GM23338 (cell line): ENCODE results near the gene VMP1. TPM values are rescaled to one million over a fixed set of nuclear protein-coding genes. Genes with fewer than 3 reads are reported as not detected.

Experiments
- ATAC-seq: fragments of 200-7000 bp; cut with Tn5 transposase; 3 replicates; pipeline ENCODE4 v1.9.1; 2020
- DNase-seq: peaks from one replicate; pipeline ENCODE4 v3.0.0-alpha.2; 2015; ENCODE audit warnings: low spot score
- H2AFZ ChIP-seq: fragments of 200-600 bp; sonication (generic); 2 replicates; pipeline ENCODE4 v1.8.0; 2016; ENCODE audit warnings: antibody characterized with exemption, mild to moderate bottlenecking, moderate library complexity
- H3F3A ChIP-seq: fragments of 200-600 bp; sonication (generic); replicated peaks from 2 replicates; pipeline ENCODE4 v1.8.0; 2017; ENCODE audit warnings: antibody characterized with exemption, mixed run types, low read depth
- H3K27ac ChIP-seq: fragments of 200-600 bp; sonication (generic); 2 replicates; pipeline ENCODE4 v1.6.1; 2016; ENCODE audit warnings: low read depth
- H3K27me3 ChIP-seq: fragments of 200-600 bp; sonication (generic); 2 replicates; pipeline ENCODE4 v1.8.0; 2016; ENCODE audit warnings: mild to moderate bottlenecking, mixed run types, moderate library complexity; ENCODE audit not compliant: insufficient read depth
- H3K36me3 ChIP-seq: fragments of 200-600 bp; sonication (generic); 2 replicates; pipeline ENCODE4 v1.8.0; 2016; ENCODE audit warnings: mild to moderate bottlenecking; ENCODE audit not compliant: insufficient read depth
- H3K4me1 ChIP-seq: fragments of 200-600 bp; sonication (generic); 2 replicates; pipeline ENCODE4 v1.8.0; 2016; ENCODE audit warnings: mild to moderate bottlenecking, moderate library complexity; ENCODE audit not compliant: insufficient read depth
- H3K4me2 ChIP-seq: fragments of 200-600 bp; sonication (generic); 2 replicates; pipeline ENCODE4 v1.7.1; 2017; ENCODE audit warnings: mixed run types
- H3K4me3 ChIP-seq: fragments of 200-600 bp; sonication (generic); 2 replicates; pipeline ENCODE4 v1.6.1; 2016; ENCODE audit warnings: mixed run types
- H3K79me2 ChIP-seq: fragments of 200-600 bp; sonication (generic); replicated peaks from 2 replicates; pipeline ENCODE4 v1.8.0; 2017; ENCODE audit warnings: mild to moderate bottlenecking; ENCODE audit not compliant: insufficient read depth
- H3K9me2 ChIP-seq: fragments of 200-600 bp; sonication (generic); 2 replicates; pipeline ENCODE4 v1.8.0; 2017; ENCODE audit not compliant: insufficient read depth
- H4K20me1 ChIP-seq: fragments of 200-600 bp; sonication (generic); replicated peaks from 2 replicates; pipeline ENCODE4 v1.8.0; 2017; ENCODE audit warnings: mild to moderate bottlenecking; ENCODE audit not compliant: insufficient read depth
- H3K27ac Mint-ChIP-seq: 2 replicates; pipeline ENCODE4 v1.8.0; 2020; ENCODE audit warnings: inconsistent platforms, mild to moderate bottlenecking, moderate library complexity, mixed read lengths
- H3K27me3 Mint-ChIP-seq: 3 replicates; pipeline ENCODE4 v1.8.0; 2022; ENCODE audit warnings: low read depth, mild to moderate bottlenecking, moderate library complexity, mixed read lengths, inconsistent platforms; ENCODE audit not compliant: insufficient read depth, poor library complexity
- H3K36me3 Mint-ChIP-seq: 3 replicates; pipeline ENCODE4 v1.8.0; 2021; ENCODE audit warnings: low read depth, mild to moderate bottlenecking, inconsistent platforms, moderate library complexity, mixed read lengths
- H3K4me1 Mint-ChIP-seq: 3 replicates; pipeline ENCODE4 v1.8.0; 2020; ENCODE audit warnings: mild to moderate bottlenecking, inconsistent platforms, mixed read lengths
- H3K4me3 Mint-ChIP-seq: 3 replicates; pipeline ENCODE4 v1.8.0; 2021; ENCODE audit warnings: moderate library complexity, mild to moderate bottlenecking, inconsistent platforms, mixed read lengths
- H3K9me3 Mint-ChIP-seq: 3 replicates; pipeline ENCODE4 v1.8.0; 2020; ENCODE audit warnings: moderate library complexity, mild to moderate bottlenecking, inconsistent platforms, mixed read lengths
- CTCF ChIP-seq, 2 experiments: fragments of 200-600 bp in 1 of 2; sonication (generic) in 1 of 2; conservative IDR thresholded peaks; 2 replicates each; pipeline versions ENCODE4 v1.5.1 to v1.6.1; 2016 to 2017; ENCODE audit warnings: antibody characterized with exemption in 2 of 2, low read depth in 2 of 2, mild to moderate bottlenecking in 2 of 2, moderate library complexity in 1 of 2
- EZH2phosphoT487 ChIP-seq: fragments of 200-600 bp; sonication (generic); IDR thresholded peaks from one replicate; pipeline ENCODE4 v1.8.1; 2018; ENCODE audit warnings: antibody characterized with exemption; ENCODE audit not compliant: unreplicated experiment
- JUNB ChIP-seq: IDR thresholded peaks from one replicate; pipeline ENCODE4 v1.6.1; 2016; ENCODE audit warnings: antibody characterized with exemption; ENCODE audit not compliant: unreplicated experiment
- NANOG ChIP-seq: IDR thresholded peaks from 2 replicates; pipeline ENCODE4 v1.6.1; 2016; ENCODE audit warnings: antibody characterized with exemption, borderline replicate concordance
- POLR2AphosphoS5 ChIP-seq: IDR thresholded peaks from 2 replicates; pipeline ENCODE4 v1.6.1; 2016; ENCODE audit warnings: antibody characterized with exemption, low read depth
- REST ChIP-seq: IDR thresholded peaks from one replicate; pipeline ENCODE4 v1.6.1; 2018; ENCODE audit warnings: antibody characterized with exemption; ENCODE audit not compliant: unreplicated experiment
- STAT1 ChIP-seq: IDR thresholded peaks from one replicate; pipeline ENCODE4 v1.6.1; 2016; ENCODE audit warnings: antibody characterized with exemption; ENCODE audit not compliant: unreplicated experiment
- ZNF114 ChIP-seq: fragments of 250-450 bp; sonication (Bioruptor Pico); IDR thresholded peaks from 2 replicates; pipeline ENCODE4 v1.5.0; 2020; ENCODE audit warnings: mild to moderate bottlenecking, moderate library complexity
- polyA plus RNA-seq: library from polyadenylated mRNA; unstranded; fragments of >200 nt; fragmentation: Nextera tagmentation; extraction: Ambion mirVana; gene quantifications from 2 replicates; pipeline ENCODE4 v1.2.1, GENCODE V29; 2016
- total RNA-seq: library from RNA; depleted of rRNA; stranded (reverse); fragments of >200 nt; shearing (Covaris generic); gene quantifications from 2 replicates; pipeline ENCODE4 v1.2.3, GENCODE V29; 2014
- TF ChIP-seq, protein P1 (sequence below): IDR thresholded peaks from 2 replicates; pipeline ENCODE4 v1.6.1; 2016; ENCODE audit warnings: antibody characterized with exemption

The VMP1 gene
- total and polyA plus RNA-seq, 2 experiments from 2014 or later: 70.1 to 112 TPM

DNA sequence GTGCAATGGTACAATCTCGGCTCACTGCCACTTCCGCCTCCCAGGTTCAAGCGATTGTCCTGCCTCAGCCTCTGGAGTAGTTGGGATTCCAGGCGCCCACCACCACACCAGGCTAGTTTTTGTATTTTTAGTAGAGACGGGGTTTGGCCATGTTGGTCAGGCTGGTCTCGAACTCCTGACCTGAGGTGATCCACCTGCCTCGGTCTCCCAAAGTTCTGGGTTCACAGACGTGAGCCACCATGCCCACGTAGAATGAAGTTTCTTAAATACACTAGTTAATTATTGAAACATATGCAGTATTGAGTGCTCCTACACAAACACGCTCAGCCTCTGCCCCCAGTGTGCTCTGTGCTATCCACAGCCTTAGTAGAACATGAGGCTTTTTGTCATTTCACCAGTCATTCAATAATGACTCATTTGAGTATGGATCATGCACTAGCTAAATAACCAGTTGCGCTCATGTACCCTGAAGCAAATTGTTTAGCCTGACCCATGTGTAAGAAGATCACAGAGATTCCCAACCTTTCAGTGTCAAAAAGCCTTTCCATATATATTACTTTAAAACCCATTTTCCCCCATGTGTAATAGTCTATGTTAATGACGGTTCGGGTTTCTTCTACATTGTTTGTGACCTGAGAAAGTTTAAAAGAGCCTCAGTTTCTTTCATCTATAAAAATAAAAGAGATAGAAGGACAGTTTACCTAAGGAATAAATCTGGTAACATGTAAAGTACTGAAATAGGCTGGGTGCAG is 135.6 kb downstream of the VMP1 start:
- ATAC-seq: peak; percentile 1; the same call in 2 of the 3 replicates
- DNase-seq: peak; percentile 31
- H3K36me3 ChIP-seq: peaks cover 7% of the 10 kb centered on the region; the same call in 1 of the 2 replicates
- Mint-ChIP-seq H3K4me3 (peak overlapping the region; percentile 48; the same call in 2 of the 3 replicates), H3K9me3 (peaks cover 14% of the 10 kb centered on the region; the same call in 2 of the 3 replicates), H3K27me3 (peaks cover 64% of the 10 kb centered on the region), H3K36me3 (peaks cover 54% of the 10 kb centered on the region), H3K4me1 (peaks cover 41% of the 10 kb centered on the region), H3K27ac (peak overlapping the region; percentile 92)
- no peak overlapping the region for H2AFZ ChIP-seq
- H3K4me3 ChIP-seq: no peak overlapping the region
- H3F3A ChIP-seq: 0 out of 2 replicates have a peak, but pooled peaks cover 8% of the 10 kb centered on the region
- H3K27me3 ChIP-seq: no peaks in the 10 kb centered on the region
- no peak overlapping the region for H3K27ac ChIP-seq
- H4K20me1 ChIP-seq: no peaks in the 10 kb centered on the region
- 0 out of 2 replicates have a peak, but pooled peaks have one; percentile 10 for TF ChIP-seq POLR2AphosphoS5
- no peak for TF ChIP-seq STAT1
- H3K79me2 ChIP-seq: peaks cover 32% of the 10 kb centered on the region
- no peaks in the 10 kb centered on the region for H3K9me2 ChIP-seq
- H3K4me1 ChIP-seq: peaks cover 17% of the 10 kb centered on the region
- no peak overlapping the region for H3K4me2 ChIP-seq

GRCh38 chr17:59844884-59845594 is 137.6 kb downstream of the VMP1 start:
- H3K4me3 Mint-ChIP-seq: no peak overlapping the region
- TF ChIP-seq EZH2phosphoT487: no peak
- TF ChIP-seq REST: no peak
- TF ChIP-seq ZNF114 (CRISPR knock-in tag): no peak
- no peak for TF ChIP-seq NANOG
- TF ChIP-seq CTCF (conservative IDR thresholded peaks at IDR 0.05; ENCODE audit: low read depth in 2 of 2): no peak
- TF ChIP-seq JUNB: no peak
- TF ChIP-seq, protein P1, sequence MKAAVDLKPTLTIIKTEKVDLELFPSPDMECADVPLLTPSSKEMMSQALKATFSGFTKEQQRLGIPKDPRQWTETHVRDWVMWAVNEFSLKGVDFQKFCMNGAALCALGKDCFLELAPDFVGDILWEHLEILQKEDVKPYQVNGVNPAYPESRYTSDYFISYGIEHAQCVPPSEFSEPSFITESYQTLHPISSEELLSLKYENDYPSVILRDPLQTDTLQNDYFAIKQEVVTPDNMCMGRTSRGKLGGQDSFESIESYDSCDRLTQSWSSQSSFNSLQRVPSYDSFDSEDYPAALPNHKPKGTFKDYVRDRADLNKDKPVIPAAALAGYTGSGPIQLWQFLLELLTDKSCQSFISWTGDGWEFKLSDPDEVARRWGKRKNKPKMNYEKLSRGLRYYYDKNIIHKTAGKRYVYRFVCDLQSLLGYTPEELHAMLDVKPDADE: no peak

More at GRCh38 chr17:59844884-59845594, 137.6 kb downstream of the VMP1 start:
- H3K9me2 ChIP-seq: no peaks in the 10 kb centered on the region
- H3K4me1 ChIP-seq: peaks cover 17% of the 10 kb centered on the region
- no peak overlapping the region for H2AFZ ChIP-seq
- peaks cover 14% of the 10 kb centered on the region for H3K79me2 ChIP-seq
- DNase-seq (no peak), ATAC-seq (no peak)
- no peaks in the 10 kb centered on the region for H3F3A ChIP-seq
- H3K4me3 ChIP-seq: no peak overlapping the region
- H3K27ac Mint-ChIP-seq: no peak overlapping the region
- H3K36me3 ChIP-seq: no peaks in the 10 kb centered on the region
- H4K20me1 ChIP-seq: no peaks in the 10 kb centered on the region
- no peak overlapping the region for H3K27ac ChIP-seq
- peaks cover 48% of the 10 kb centered on the region for H3K27me3 Mint-ChIP-seq
- H3K27me3 ChIP-seq: no peaks in the 10 kb centered on the region
- H3K9me3 Mint-ChIP-seq: peaks cover 4% of the 10 kb centered on the region; the same call in 2 of the 3 replicates
- H3K4me2 ChIP-seq: no peak overlapping the region
- peaks cover 53% of the 10 kb centered on the region for H3K4me1 Mint-ChIP-seq
- peaks cover 34% of the 10 kb centered on the region for H3K36me3 Mint-ChIP-seq
